ENCODE results near the gene DYSF. TPM values are rescaled to one million over a fixed set of nuclear protein-coding genes. Genes with fewer than 3 reads are reported as not detected.

Gene DYSF
- total RNA-seq, 1 experiment from 2014 or later, result 0.31 TPM

- no peak for ATAC-seq
- Histone ChIP-seq H3K4me1 (ENCODE audit: control insufficient read depth, insufficient read depth, low read length) (peaks cover 2% of the 10 kb centered on the region), H3K36me3 (ENCODE audit: control insufficient read depth, insufficient read depth, low read length) (peaks cover 47% of the 10 kb centered on the region), H3K27ac (ENCODE audit: low read length) (no peak overlapping the region), H3K27me3 (ENCODE audit: control insufficient read depth, insufficient read depth, low read length) (no peaks in the 10 kb centered on the region), H3K9me3 (ENCODE audit: control insufficient read depth, insufficient read depth, low read depth, low read length) (no peaks in the 10 kb centered on the region), H3K4me3 (ENCODE audit: low read depth in 2 of 2, low read length in 2 of 2) (no peak overlapping the region)
- TF ChIP-seq POLR2AphosphoS5 (IDR thresholded peaks at IDR 0.05; ENCODE audit: low read depth, low read length) (no peak), TCF7L2 (IDR thresholded peaks at IDR 0.05; ENCODE audit: low read depth, low read length) (no peak), SIN3A (IDR thresholded peaks at IDR 0.05; ENCODE audit: borderline replicate concordance, insufficient read depth, low read depth, low read length) (no peak)
- TF ChIP-seq, protein P1, sequence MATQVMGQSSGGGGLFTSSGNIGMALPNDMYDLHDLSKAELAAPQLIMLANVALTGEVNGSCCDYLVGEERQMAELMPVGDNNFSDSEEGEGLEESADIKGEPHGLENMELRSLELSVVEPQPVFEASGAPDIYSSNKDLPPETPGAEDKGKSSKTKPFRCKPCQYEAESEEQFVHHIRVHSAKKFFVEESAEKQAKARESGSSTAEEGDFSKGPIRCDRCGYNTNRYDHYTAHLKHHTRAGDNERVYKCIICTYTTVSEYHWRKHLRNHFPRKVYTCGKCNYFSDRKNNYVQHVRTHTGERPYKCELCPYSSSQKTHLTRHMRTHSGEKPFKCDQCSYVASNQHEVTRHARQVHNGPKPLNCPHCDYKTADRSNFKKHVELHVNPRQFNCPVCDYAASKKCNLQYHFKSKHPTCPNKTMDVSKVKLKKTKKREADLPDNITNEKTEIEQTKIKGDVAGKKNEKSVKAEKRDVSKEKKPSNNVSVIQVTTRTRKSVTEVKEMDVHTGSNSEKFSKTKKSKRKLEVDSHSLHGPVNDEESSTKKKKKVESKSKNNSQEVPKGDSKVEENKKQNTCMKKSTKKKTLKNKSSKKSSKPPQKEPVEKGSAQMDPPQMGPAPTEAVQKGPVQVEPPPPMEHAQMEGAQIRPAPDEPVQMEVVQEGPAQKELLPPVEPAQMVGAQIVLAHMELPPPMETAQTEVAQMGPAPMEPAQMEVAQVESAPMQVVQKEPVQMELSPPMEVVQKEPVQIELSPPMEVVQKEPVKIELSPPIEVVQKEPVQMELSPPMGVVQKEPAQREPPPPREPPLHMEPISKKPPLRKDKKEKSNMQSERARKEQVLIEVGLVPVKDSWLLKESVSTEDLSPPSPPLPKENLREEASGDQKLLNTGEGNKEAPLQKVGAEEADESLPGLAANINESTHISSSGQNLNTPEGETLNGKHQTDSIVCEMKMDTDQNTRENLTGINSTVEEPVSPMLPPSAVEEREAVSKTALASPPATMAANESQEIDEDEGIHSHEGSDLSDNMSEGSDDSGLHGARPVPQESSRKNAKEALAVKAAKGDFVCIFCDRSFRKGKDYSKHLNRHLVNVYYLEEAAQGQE (IDR thresholded peaks at IDR 0.05; ENCODE audit: insufficient read depth in 1 of 2, low read depth in 2 of 2, low read length in 1 of 2), result no peak
- TF ChIP-seq, protein P2, sequence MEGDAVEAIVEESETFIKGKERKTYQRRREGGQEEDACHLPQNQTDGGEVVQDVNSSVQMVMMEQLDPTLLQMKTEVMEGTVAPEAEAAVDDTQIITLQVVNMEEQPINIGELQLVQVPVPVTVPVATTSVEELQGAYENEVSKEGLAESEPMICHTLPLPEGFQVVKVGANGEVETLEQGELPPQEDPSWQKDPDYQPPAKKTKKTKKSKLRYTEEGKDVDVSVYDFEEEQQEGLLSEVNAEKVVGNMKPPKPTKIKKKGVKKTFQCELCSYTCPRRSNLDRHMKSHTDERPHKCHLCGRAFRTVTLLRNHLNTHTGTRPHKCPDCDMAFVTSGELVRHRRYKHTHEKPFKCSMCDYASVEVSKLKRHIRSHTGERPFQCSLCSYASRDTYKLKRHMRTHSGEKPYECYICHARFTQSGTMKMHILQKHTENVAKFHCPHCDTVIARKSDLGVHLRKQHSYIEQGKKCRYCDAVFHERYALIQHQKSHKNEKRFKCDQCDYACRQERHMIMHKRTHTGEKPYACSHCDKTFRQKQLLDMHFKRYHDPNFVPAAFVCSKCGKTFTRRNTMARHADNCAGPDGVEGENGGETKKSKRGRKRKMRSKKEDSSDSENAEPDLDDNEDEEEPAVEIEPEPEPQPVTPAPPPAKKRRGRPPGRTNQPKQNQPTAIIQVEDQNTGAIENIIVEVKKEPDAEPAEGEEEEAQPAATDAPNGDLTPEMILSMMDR (IDR thresholded peaks at IDR 0.05), result no peak
- POLR2A ChIA-PET, result no interaction called here
- CTCF ChIA-PET, result no interaction called here
- intact Hi-C loops (cut with micrococcal nuclease; ENCODE audit: unreplicated experiment), result no loop called here
- no peak for DNase-seq (ENCODE audit: low read depth, low spot score)
- BruUV-seq (replicated peaks), result no TSS peak
- in situ Hi-C loops (cut with HindIII; ENCODE audit: low pct_unique_long_range_greater_than_20kb, low sequenced_read_pairs), result no loop called here
Measured at GRCh38 chr2:71422786-71423185, 30.6 kb upstream of the DYSF start.

- Histone ChIP-seq H3K27ac (ENCODE audit: low read length) (no peak overlapping the region), H3K4me3 (ENCODE audit: low read depth in 2 of 2, low read length in 2 of 2) (no peak overlapping the region), H3K27me3 (ENCODE audit: control insufficient read depth, insufficient read depth, low read length) (no peaks in the 10 kb centered on the region), H3K4me1 (ENCODE audit: control insufficient read depth, insufficient read depth, low read length) (no peaks in the 10 kb centered on the region; the same call in 1 of the 2 replicates), H3K9me3 (ENCODE audit: control insufficient read depth, insufficient read depth, low read depth, low read length) (no peaks in the 10 kb centered on the region), H3K36me3 (ENCODE audit: control insufficient read depth, insufficient read depth, low read length) (peaks cover 49% of the 10 kb centered on the region)
- TF ChIP-seq SIN3A (IDR thresholded peaks at IDR 0.05; ENCODE audit: borderline replicate concordance, insufficient read depth, low read depth, low read length) (no peak), POLR2AphosphoS5 (IDR thresholded peaks at IDR 0.05; ENCODE audit: low read depth, low read length) (no peak), TCF7L2 (IDR thresholded peaks at IDR 0.05; ENCODE audit: low read depth, low read length) (no peak)
- TF ChIP-seq, protein P1 (IDR thresholded peaks at IDR 0.05; ENCODE audit: insufficient read depth in 1 of 2, low read depth in 2 of 2, low read length in 1 of 2), result no peak
- TF ChIP-seq, protein P2 (IDR thresholded peaks at IDR 0.05), result no peak
- no peak for DNase-seq (ENCODE audit: low read depth, low spot score)
- POLR2A ChIA-PET, result interaction anchor here (0.6 to 0.7 kb wide), 2 partner anchors 27 to 40 kb away, joined by 13 to 21 read pairs; no protein-coding TSS in a partner anchor
- ATAC-seq, result no peak
- intact Hi-C loops (cut with micrococcal nuclease; ENCODE audit: unreplicated experiment) (no loop called here), in situ Hi-C loops (cut with HindIII; ENCODE audit: low pct_unique_long_range_greater_than_20kb, low sequenced_read_pairs) (no loop called here)
- CTCF ChIA-PET, result no interaction called here
- BruUV-seq (replicated peaks), result no TSS peak
Measured at GRCh38 chr2:71423817-71424420, 29.4 kb upstream of the DYSF start.
